Skeletal muscle tissue (tissue), 4 donors: ENCODE results near the gene MINDY4. TPM values are rescaled to one million over a fixed set of nuclear protein-coding genes. Genes with fewer than 3 reads are reported as not detected.
A peak's percentile ranks its signal among the peaks of the same experiment; 100 is the strongest.

ENCODE experiments used
- H3K27ac ChIP-seq: one replicate; pipeline ENCODE4 v1.7.0; 2013; ENCODE audit warnings: mild to moderate bottlenecking, low read depth, low read length, inconsistent platforms
- H3K27me3 ChIP-seq, 3 donors: one replicate each; pipeline ENCODE4 v1.7.0; 2013; ENCODE audit warnings: low read length in 3 of 3; ENCODE audit not compliant: control insufficient read depth in 3 of 3, insufficient read depth in 3 of 3
- H3K36me3 ChIP-seq, 3 donors: one replicate each; pipeline ENCODE4 v1.7.0; 2013; ENCODE audit warnings: low read length in 3 of 3; ENCODE audit not compliant: control insufficient read depth in 3 of 3, insufficient read depth in 3 of 3
- H3K4me1 ChIP-seq, 3 donors: one replicate each; pipeline ENCODE4 v1.7.0; 2013; ENCODE audit warnings: low read length in 3 of 3, mild to moderate bottlenecking in 3 of 3; ENCODE audit not compliant: control insufficient read depth in 3 of 3, insufficient read depth in 3 of 3
- H3K4me3 ChIP-seq, 3 donors: one replicate each; pipeline ENCODE4 v1.7.0; 2013; ENCODE audit warnings: low read length in 3 of 3
- H3K9ac ChIP-seq, 3 donors: one replicate each; pipeline ENCODE4 v1.7.0; 2013; ENCODE audit warnings: low read length in 3 of 3, mild to moderate bottlenecking in 3 of 3, moderate library complexity in 2 of 3, low read depth in 1 of 3
- H3K9me3 ChIP-seq, 3 donors: one replicate each; pipeline ENCODE4 v1.7.0; 2013; ENCODE audit warnings: low read length in 3 of 3; ENCODE audit not compliant: control insufficient read depth in 3 of 3
- total RNA-seq: library from RNA; depleted of rRNA; stranded (reverse); fragments of >200 nt; gene quantifications from one replicate; pipeline ENCODE4 v1.2.3, GENCODE V29; 2014
- donor health status: Osteomylitis.

The MINDY4 gene
- total RNA-seq, 1 donor from 2014 or later: 7.8 TPM

DNA sequence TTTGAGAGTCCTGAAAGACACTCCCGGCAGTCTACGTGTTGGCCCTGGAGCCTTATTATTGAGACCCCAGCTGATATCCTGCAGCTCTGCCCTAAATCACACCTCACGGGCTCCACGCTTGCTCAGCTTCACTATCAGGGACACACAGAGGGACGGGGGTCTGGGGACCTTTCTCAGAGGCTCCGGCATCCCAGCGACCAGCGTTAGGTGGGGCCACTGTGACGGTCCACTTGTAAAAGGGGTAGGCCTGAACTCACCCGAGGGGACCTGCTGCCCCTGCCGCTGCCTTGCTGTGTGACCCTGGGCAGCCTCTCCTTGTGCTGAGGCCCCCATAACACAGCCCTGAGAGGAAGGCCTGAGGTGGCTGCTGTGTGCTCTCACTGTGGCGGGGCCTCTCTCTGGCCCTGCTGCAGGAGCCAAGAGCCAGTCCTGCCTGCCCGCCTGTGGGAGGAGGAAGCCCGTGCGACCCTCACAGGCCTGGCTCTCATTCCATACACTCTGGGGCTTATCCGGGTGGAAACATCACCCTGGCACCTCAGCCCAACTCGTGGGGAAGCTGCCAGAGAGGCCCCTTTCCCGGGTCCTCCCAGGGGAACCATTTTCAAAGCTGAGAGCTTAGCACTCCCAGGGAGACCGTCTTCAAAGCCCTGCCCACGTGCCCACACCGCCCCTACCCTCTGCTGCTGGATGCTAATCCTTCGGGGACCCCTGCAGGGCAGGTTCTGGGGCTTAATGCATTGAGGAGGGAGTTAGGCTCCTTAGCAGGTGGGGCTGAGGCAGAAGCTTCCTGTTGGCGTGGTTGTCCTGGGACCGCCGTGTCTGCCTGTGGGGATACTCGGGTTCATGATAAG is 162.1 kb downstream of the MINDY4 start:
- H3K9me3 ChIP-seq: no peaks in the 10 kb centered on the region
- no peak overlapping the region for H3K27ac ChIP-seq
- H3K27me3 ChIP-seq: peaks cover 0 to 1% (median 0%) of the 10 kb centered on the region in 3 donors
- H3K36me3 ChIP-seq: no peaks in the 10 kb centered on the region
- peaks cover 14 to 25% (median 15%) of the 10 kb centered on the region in 3 donors for H3K4me1 ChIP-seq
- no peak overlapping the region for H3K9ac ChIP-seq
- no peak overlapping the region for H3K4me3 ChIP-seq

DNA sequence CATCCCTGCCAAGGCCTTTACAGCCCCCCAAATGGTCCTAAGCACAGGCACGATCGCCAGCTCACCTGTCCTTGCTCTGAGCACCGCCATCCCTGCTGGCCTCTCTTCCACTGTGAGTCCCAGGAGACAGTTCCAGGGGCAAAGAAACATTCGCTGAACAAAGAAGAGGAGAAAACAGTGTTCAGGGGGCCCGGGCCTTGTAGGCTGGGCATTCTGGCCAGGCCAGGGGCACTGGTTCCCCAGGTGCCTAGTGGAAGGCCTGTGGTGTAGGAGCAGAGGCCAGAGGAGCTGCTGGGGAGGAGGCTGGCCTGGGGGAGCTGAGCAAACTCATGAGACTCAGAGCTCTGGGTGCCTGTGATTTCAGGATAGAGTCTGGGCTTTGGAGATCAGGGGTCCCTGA is 163.0 kb downstream of the MINDY4 start:
- no peaks in the 10 kb centered on the region for H3K9me3 ChIP-seq
- no peak overlapping the region for H3K27ac ChIP-seq
- H3K27me3 ChIP-seq: peaks cover 0 to 5% (median 0%) of the 10 kb centered on the region in 3 donors
- no peak overlapping the region for H3K9ac ChIP-seq
- H3K4me1 ChIP-seq: peaks cover 14 to 26% (median 15%) of the 10 kb centered on the region in 3 donors
- H3K4me3 ChIP-seq: no peak overlapping the region
- H3K36me3 ChIP-seq: no peaks in the 10 kb centered on the region

DNA sequence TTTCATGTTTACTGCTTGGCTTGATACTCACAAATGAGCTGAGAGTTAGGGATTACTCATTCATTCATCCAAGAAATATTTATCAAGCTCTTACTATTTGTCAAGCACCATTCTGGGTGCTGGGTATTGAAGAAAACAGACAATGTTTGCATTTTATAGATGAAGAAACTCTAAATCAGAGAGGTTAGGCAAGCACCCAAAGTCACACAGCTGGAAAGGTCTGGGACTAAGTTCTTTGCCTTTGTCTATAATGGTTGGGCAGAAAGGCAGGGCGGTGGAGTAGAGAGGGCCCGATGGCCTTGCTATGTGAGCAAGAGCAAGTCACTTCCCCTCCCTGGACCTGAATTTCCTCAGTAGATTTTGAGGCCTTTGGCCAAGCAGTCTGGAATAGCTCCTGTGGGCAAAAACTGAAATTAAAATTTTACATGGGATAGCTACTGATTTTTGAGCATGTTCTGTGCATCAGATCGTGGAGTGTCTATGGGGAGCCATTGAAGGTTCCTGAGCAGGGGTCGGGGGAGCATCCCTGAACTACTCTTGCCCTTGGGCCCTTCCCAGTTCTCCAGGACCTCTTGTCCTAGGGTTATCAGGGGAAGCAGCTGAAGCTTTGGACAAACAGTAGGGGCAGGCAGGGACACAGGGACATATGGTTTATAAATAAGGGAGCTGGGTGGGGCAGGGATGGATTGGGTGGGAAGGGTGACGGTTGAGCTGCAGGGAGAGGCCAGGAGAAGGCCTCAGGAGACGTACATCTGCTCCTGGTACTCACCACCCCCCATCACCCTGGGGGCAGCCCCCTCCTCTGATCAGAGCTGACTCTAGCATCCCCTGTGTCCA is 163.7 kb downstream of the MINDY4 start:
- H3K27ac ChIP-seq: no peak overlapping the region

DNA sequence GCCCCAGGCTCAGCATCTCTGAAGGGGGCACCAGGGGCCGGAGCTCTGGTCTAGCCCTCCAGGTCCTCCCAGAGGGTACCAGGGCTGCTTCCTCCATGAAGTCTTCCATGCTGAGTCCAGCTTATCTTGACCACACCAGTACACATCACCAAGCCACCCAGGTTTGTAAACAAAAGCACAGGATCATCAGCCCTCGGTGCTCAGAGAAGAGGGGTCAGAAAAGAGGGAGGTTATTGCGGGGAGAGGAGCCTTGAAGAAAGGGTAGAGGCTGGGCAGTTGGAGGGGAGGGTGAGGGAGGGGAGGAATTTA is 164.3 kb downstream of the MINDY4 start:
- H3K27me3 ChIP-seq: peaks cover 0 to 8% (median 0%) of the 10 kb centered on the region in 3 donors
- peaks cover 13 to 23% (median 15%) of the 10 kb centered on the region in 3 donors for H3K4me1 ChIP-seq
- H3K27ac ChIP-seq: no peak overlapping the region

More for the DNA sequence above, 163.7 kb downstream of the MINDY4 start:
- H3K9me3 ChIP-seq: no peaks in the 10 kb centered on the region
- H3K9ac ChIP-seq: no peak overlapping the region
- H3K4me1 ChIP-seq: peaks cover 14 to 26% (median 15%) of the 10 kb centered on the region in 3 donors
- no peak overlapping the region for H3K4me3 ChIP-seq
- no peaks in the 10 kb centered on the region for H3K36me3 ChIP-seq
- H3K27me3 ChIP-seq: peaks cover 0 to 5% (median 0%) of the 10 kb centered on the region in 3 donors

DNA sequence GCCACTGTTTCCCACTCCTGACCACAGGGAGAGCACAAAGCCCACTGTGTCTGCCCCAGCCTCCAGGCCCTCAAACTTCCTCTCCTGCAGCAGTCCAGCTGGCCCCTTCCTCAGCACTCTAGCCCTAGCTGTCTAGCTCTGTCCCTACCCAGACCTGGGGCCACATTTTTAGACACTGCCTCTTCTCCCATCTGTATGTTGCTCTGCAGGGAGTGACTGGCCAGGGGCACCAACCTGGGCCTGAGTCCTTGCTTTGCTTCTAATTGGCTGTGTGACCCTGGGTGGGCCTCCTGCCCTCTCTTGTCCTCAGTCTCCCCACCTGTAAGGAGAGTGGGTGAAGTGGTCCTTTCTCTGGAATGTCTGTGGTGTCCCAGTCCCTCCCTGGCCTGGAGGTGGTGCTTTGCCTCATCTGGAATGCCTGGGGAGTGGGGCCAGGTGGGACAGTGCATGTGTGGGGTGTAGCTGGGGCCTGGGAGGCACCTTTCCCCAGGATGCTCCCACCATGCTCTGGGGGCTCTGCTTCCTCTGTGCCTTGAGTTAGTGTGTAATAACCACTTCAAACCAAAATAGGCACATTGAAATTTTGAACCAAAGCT is 165.5 kb downstream of the MINDY4 start:
- Histone ChIP-seq H3K27me3 (peaks cover 0 to 8% (median 0%) of the 10 kb centered on the region in 3 donors), H3K4me3 (no peak overlapping the region), H3K27ac (no peak overlapping the region), H3K9me3 (no peaks in the 10 kb centered on the region), H3K36me3 (no peaks in the 10 kb centered on the region), H3K4me1 (peaks cover 2 to 13% (median 4%) of the 10 kb centered on the region in 3 donors), H3K9ac (no peak overlapping the region)

More for the DNA sequence above, 164.3 kb downstream of the MINDY4 start:
- Histone ChIP-seq H3K36me3 (no peaks in the 10 kb centered on the region), H3K9me3 (no peaks in the 10 kb centered on the region), H3K9ac (no peak overlapping the region), H3K4me3 (no peak overlapping the region)

DNA sequence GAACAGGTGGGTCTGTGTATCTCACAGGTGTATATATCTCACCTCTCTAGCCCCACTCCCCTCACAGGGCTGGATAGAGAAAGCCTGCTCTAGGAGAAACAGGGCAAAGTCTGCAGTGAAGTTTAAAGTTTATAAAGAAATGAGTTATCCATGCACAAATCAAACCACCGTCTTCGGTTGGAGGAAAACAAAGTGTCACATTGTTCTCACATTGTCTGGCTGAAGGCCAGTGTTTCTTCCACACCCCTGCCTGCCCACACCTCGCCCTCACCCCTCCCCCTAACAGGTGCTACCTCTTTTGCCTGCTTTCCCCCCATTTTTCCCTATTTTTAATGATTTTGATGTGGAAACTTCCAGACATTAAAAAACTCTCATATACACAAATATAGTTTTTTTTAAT is 166.2 kb downstream of the MINDY4 start:
- peaks cover 0 to 9% (median 0%) of the 10 kb centered on the region in 3 donors for H3K4me1 ChIP-seq
- no peak overlapping the region for H3K27ac ChIP-seq
- peaks cover 0 to 8% (median 0%) of the 10 kb centered on the region in 3 donors for H3K27me3 ChIP-seq
- no peaks in the 10 kb centered on the region for H3K9me3 ChIP-seq
- H3K9ac ChIP-seq: no peak overlapping the region
- H3K4me3 ChIP-seq: no peak overlapping the region
- H3K36me3 ChIP-seq: no peaks in the 10 kb centered on the region

DNA sequence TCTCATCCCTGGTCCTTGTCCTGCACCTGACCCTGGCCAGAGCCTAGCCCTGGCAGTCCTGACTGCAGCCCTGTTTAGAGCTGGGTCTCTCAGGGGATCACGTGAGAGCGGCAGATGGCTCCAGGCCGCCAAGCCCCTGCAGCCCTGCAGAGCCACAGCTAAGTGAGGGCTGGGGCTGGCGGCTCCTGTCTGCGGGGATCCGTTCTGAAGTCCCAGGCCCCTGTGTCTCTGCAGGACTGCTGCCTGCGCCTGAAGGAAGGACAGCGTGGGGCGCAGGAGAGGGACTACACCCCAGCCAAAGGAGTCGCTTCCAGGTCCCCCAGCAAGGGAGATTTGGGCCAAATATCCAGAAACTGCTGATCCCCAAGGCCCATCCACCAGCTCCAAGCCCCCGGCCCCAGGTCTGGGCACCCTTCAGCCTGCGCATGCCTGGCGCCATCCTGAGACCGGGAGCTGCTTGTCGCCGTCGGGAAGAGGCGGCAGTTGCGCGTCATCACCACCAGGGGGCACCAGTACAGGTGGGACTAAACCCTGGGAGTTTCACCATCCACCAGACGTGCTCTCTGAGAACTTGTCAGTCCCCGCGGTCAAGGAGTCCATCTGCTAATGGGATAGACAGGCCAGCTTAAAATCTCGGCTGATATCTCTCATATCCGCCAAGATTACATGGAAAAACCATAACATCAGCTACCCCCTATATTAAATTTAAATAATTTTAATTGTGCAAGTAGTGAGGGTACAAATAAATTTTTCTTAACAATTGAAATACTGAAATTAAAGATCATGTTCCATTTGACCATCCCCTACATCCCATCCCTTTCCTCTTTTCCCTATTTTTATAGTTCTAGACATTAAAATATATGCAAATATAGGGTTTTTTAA is 167.5 kb downstream of the MINDY4 start:
- Histone ChIP-seq H3K4me1 (peaks cover 0 to 9% (median 0%) of the 10 kb centered on the region in 3 donors), H3K9ac (peak overlapping the region in 1 of 3 donors; percentile 25), H3K4me3 (peak overlapping the region in 1 of 3 donors; percentile 49), H3K27me3 (peaks cover 0 to 8% (median 0%) of the 10 kb centered on the region in 3 donors), H3K36me3 (no peaks in the 10 kb centered on the region), H3K9me3 (no peaks in the 10 kb centered on the region), H3K27ac (no peak overlapping the region)

DNA sequence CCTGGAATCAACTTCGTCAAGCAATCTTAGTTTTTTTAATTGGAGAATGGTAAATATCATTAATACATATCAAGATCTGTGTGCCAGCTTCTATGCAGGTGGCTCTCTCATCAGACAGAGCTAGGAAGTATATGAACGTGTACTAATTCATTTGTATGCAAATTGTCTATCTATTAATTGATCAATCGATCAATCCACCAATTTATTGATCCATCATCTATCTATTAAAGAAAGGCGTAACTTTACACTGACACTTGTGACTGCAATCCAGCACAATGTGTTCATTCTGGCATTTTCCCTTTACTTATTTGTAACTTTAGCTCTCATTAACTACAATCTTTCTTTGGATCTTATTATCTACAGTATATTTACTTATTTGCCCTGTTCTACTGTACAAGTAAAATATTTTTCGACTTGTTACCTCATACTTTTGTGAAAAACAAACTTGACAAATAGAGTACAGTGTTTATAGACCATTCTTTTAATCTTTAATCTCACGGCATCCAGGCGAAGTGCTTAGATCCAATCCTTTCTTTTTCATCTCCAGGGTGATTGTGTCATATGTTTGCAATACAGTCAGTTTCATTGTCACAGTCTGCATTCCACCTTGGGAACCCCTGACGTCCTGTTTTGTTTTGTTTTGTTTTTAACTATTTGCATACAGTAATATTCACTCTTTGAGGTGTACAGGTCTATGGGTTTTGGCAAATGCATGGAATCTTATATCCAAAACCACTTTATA is 170.5 kb downstream of the MINDY4 start:
- Histone ChIP-seq H3K4me3 (no peak overlapping the region), H3K9me3 (peaks cover 0 to 2% (median 0%) of the 10 kb centered on the region in 3 donors), H3K9ac (no peak overlapping the region), H3K27me3 (peaks cover 0 to 8% (median 0%) of the 10 kb centered on the region in 3 donors), H3K4me1 (peaks cover 0 to 2% (median 0%) of the 10 kb centered on the region in 3 donors), H3K27ac (no peak overlapping the region), H3K36me3 (no peaks in the 10 kb centered on the region)
